Small intestine (tissue), 7 donors: Measurements from ENCODE around the gene PRKAR1B. TPM values are rescaled to one million over a fixed set of nuclear protein-coding genes. Genes with fewer than 3 reads are reported as not detected.

Experiments used
- DNase-seq, 2 donors: peaks; one replicate each; pipeline versions ENCODE4 v3.0.0 to v3.0.0-alpha.2; 2013
- FAIRE-seq: peaks from 2 replicates; lab custom pipeline; 2012; peaks lifted over from hg19 to GRCh38; lab: Jason Lieb, UNC
- H3K27ac ChIP-seq, 3 donors: one replicate each; pipeline ENCODE4 v1.5.1; 2013; ENCODE audit warnings: low read length in 2 of 3, mild to moderate bottlenecking in 2 of 3, control low read depth in 1 of 3, inconsistent platforms in 1 of 3, low read depth in 1 of 3, moderate library complexity in 1 of 3
- H3K27me3 ChIP-seq, 3 donors: one replicate each; pipeline ENCODE4 v1.6.1; 2013; ENCODE audit warnings: low read length in 3 of 3, inconsistent platforms in 1 of 3; ENCODE audit not compliant: control insufficient read depth in 3 of 3, insufficient read depth in 3 of 3
- H3K36me3 ChIP-seq, 3 donors: one replicate each; pipeline ENCODE4 v1.6.1; 2013; ENCODE audit warnings: low read length in 3 of 3, inconsistent platforms in 1 of 3, low read depth in 1 of 3, mild to moderate bottlenecking in 1 of 3, moderate library complexity in 1 of 3; ENCODE audit not compliant: control insufficient read depth in 3 of 3, insufficient read depth in 2 of 3
- H3K4me1 ChIP-seq, 3 donors: one replicate each; pipeline ENCODE4 v1.6.1; 2013; ENCODE audit warnings: low read length in 2 of 3, inconsistent platforms in 1 of 3, low read depth in 1 of 3, mild to moderate bottlenecking in 1 of 3, moderate library complexity in 1 of 3; ENCODE audit not compliant: control insufficient read depth in 3 of 3, insufficient read depth in 2 of 3
- H3K4me3 ChIP-seq, 3 donors: one replicate each; pipeline ENCODE4 v1.5.1; 2013; ENCODE audit warnings: low read length in 3 of 3, control low read depth in 1 of 3, inconsistent platforms in 1 of 3, low read depth in 1 of 3, mild to moderate bottlenecking in 1 of 3, moderate library complexity in 1 of 3
- H3K9me3 ChIP-seq, 2 donors: one replicate each; pipeline ENCODE4 v1.6.1; 2013; ENCODE audit warnings: low read depth in 1 of 2, low read length in 1 of 2; ENCODE audit not compliant: control insufficient read depth in 2 of 2, insufficient read depth in 1 of 2
- WGBS, 3 donors: extraction: QIAGEN DNeasy Blood & Tissue Kit; methylation state at CpG; one replicate each; pipeline ENCODE4 v1.1.7; 2013; 5-methylcytosine and 5-hydroxymethylcytosine counted together
- polyA plus RNA-seq, 4 donors: library from polyadenylated mRNA; stranded (reverse) in 3 of 4; unstranded in 1 of 4; fragments of 200-250 nt in 3 of 4; fragments of 120-200 nt in 1 of 4; gene quantifications; one replicate each; pipeline versions ENCODE4 v1.2.1 to v1.2.3, GENCODE V29; 2013
- donor health status: healthy with polysubstance abuse.
- donor health status: control.
- donor health status: control.
- donor health status: Bipolar disorder and iron deficiency.
- donor health status: healthy.

Gene PRKAR1B
- polyA plus RNA-seq, 4 donors: 9.5 to 32.3 (median 18.6) TPM

DNA sequence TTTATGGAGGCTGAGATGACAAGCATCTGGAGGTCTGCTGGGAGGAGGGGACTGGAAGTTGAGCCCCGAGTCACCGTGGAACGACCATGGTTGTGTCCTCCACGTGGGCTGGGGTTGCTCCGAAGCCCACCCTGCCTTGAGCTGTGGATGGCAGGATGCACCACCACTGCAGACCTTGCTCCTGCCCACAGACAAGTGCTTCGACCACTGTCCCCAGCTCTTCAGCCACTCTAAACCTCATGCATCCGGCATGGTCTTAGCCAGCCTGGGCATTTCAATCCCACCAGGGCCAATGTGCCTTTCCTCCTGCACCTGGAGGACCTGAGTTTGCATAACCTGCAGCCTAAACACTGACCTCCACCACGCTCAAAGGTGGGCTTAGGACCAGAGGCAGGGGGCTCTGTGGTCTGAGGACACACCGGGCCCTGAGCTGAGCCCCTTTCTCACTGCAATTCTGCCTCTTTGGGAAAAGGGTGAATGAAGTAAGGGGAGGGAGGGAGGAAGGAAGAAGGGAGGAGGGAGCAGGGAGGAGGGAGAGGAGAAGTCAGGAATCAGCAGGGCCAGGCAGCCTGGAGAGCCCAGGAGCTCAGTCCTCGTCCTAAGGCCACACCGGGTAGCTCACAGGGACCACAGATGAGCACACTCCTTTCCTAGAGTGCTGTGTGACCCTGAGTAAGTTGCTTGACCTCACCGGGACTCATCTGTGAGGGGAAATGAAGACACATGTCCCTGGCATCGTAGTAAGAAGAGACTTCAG, 45.4 kb downstream of the PRKAR1B start:
- no peaks in the 10 kb centered on the region for H3K27me3 ChIP-seq
- H3K36me3 ChIP-seq: peaks cover 0 to 66% (median 2%) of the 10 kb centered on the region in 3 donors
- no peak overlapping the region for H3K4me3 ChIP-seq
- H3K4me1 ChIP-seq: no peaks in the 10 kb centered on the region
- no peak overlapping the region for H3K27ac ChIP-seq
- H3K9me3 ChIP-seq: peaks cover 0 to 19% of the 10 kb centered on the region in 2 donors
- no peak for DNase-seq
- FAIRE-seq: no peak
- 94 to 96% (median 94%) methylated on average over 13 of the region's 13 CpGs for WGBS, 3 donors

DNA sequence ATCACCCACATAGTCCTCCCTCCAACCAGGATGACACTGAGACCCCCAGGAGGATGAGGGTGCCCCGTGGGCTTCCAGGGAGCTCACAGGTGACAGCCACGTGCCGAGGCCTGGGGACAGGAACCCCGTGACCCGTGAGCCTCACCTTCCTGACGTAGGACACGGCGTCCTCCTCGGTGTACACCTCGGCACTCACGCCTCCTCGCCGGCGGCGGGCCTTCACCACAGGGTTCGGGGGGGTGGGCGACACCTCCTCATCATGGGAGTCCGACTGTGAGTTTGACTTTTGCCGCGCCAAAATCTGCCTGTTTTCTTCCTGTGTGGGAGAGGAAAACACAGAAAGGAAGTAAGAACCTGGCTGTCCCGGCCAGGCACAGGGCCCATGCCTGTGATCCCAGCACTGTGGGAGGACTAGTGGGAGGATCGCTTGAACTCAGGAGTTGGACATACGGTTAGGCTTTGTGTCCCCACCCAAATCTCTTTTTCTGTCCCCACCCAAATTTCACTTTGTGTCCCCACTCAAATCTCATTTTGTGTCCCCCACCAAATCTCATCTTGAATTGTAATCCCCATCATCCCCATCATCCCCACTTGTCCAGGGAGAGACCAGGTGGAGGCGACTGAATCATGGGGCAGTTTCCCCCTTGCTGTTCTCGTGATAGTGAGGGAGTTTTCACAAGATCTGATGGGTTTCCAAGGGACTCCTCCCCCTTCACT, 46.5 kb downstream of the PRKAR1B start:
- no peak for FAIRE-seq
- H3K9me3 ChIP-seq: peaks cover 0 to 12% of the 10 kb centered on the region in 2 donors
- no peaks in the 10 kb centered on the region for H3K4me1 ChIP-seq
- 96 to 97% (median 97%) methylated on average over 25 of the region's 25 CpGs for WGBS, 3 donors
- peaks cover 0 to 78% (median 2%) of the 10 kb centered on the region in 3 donors for H3K36me3 ChIP-seq
- H3K4me3 ChIP-seq: no peak overlapping the region
- no peak overlapping the region for H3K27ac ChIP-seq
- no peak for DNase-seq
- no peaks in the 10 kb centered on the region for H3K27me3 ChIP-seq

DNA sequence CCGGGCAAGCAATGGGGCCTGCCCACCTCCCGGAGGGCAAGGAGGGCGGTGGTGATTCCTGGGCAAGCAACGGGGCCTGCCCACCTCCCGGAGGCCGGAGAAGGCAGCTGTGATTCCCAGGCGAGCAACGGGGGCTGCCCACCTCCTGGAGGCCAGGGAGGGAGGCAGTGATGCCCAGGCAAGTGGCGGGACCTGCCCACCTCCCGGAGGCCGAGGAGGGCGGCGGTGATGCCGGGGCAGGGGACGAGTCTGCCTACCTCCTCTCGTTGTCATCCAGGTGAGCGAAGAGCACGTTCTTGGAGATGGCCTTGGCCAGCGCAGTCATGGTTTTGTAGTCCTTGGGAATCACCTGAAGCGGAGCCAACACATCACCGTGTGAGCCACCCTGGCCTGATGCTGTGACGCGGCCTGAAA, 50.1 kb downstream of the PRKAR1B start:
- WGBS, 3 donors: 94 to 99% (median 95%) methylated on average over 14 to 23 of the region's 23 CpGs
- no peak for DNase-seq
- peaks cover 0 to 6% of the 10 kb centered on the region in 2 donors for H3K9me3 ChIP-seq
- no peaks in the 10 kb centered on the region for H3K4me1 ChIP-seq
- peaks cover 0 to 79% (median 0%) of the 10 kb centered on the region in 3 donors for H3K36me3 ChIP-seq
- H3K27me3 ChIP-seq: no peaks in the 10 kb centered on the region
- FAIRE-seq: no peak
- H3K27ac ChIP-seq: no peak overlapping the region
- H3K4me3 ChIP-seq: no peak overlapping the region

- H3K4me3 ChIP-seq: no peak overlapping the region
- no peaks in the 10 kb centered on the region for H3K27me3 ChIP-seq
- H3K9me3 ChIP-seq: peaks cover 0 to 6% of the 10 kb centered on the region in 2 donors
- FAIRE-seq (no peak), DNase-seq (no peak)
- peaks cover 0 to 79% (median 0%) of the 10 kb centered on the region in 3 donors for H3K36me3 ChIP-seq
- 94 to 98% (median 96%) methylated on average over 36 to 40 of the region's 40 CpGs for WGBS, 3 donors
- no peak overlapping the region for H3K27ac ChIP-seq
- H3K4me1 ChIP-seq: no peaks in the 10 kb centered on the region
These were observed 50.7 kb downstream of the PRKAR1B start for GRCh38 chr7:676246-676971.

- no peaks in the 10 kb centered on the region for H3K9me3 ChIP-seq
- DNase-seq (no peak), FAIRE-seq (no peak)
- H3K4me3 ChIP-seq: no peak overlapping the region
- peaks cover 0 to 84% (median 0%) of the 10 kb centered on the region in 3 donors for H3K36me3 ChIP-seq
- H3K27ac ChIP-seq: no peak overlapping the region
- WGBS, 3 donors: 94 to 97% (median 96%) methylated on average over 16 of the region's 16 CpGs
- no peaks in the 10 kb centered on the region for H3K4me1 ChIP-seq
- no peaks in the 10 kb centered on the region for H3K27me3 ChIP-seq
These were observed 52.3 kb downstream of the PRKAR1B start for GRCh38 chr7:674454-675410.

DNA sequence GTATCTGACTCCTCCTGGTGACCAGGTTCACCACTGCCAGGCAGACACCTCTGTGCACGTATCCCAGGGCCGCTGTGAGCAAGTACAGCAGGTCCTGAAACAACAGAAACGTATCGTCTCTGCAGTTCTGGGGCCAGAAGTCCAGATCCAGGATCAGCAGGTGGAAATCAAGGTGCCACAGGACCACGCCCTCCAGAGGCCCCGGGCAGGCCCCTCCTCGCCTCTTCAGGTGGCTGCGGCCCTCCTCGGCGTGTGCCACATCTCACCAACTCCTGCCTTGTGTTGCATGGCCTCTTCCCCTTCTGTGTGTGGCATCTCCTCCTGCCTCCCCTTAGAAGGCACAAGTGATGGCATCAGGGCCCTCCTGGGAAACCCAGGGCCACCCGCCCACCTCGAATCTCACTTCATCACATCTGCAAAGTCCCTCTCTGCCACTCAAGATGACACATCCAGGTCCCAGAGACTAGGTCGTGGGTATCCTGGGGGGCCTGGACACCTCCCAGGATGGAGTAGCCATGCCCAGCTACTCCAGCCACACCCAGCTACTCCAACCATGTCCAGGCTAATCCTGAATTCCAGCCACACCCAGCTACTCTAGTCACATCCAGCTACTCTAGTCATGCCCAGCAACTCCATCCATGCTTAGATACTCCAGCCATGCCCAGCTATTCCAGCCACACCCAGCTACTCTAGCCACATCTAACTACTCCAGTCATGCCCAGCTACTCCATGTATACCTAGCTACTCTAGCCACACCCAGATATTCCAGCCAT, 53.2 kb downstream of the PRKAR1B start:
- Histone ChIP-seq H3K27me3 (no peaks in the 10 kb centered on the region), H3K27ac (no peak overlapping the region), H3K36me3 (peaks cover 0 to 80% (median 0%) of the 10 kb centered on the region in 3 donors), H3K9me3 (peaks cover 0 to 4% of the 10 kb centered on the region in 2 donors), H3K4me1 (no peaks in the 10 kb centered on the region), H3K4me3 (no peak overlapping the region)
- FAIRE-seq (no peak), DNase-seq (no peak)
- 84 to 89% (median 88%) methylated on average over 13 of the region's 13 CpGs for WGBS, 3 donors

DNA sequence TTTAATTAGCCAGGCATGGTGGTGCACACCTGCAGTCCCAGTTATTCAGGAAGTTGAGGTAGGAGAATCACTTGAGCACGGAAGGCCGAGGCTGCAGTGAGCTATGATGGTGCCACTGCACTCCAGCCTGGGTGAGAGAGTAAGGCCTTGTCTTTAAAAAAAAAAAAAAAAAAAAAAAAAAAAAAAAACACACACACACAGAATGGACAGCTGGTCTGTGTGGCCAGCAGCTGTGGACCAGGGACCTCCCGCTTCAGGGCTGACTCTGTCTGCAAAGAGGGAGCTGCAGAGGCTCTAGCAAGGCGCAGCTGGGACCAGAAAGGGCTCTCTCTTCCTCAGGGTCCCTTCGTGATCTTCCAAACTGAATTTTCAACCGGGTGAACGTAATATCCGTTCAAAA, 54.2 kb downstream of the PRKAR1B start:
- no peak overlapping the region for H3K27ac ChIP-seq
- no peak for FAIRE-seq

More for the DNA sequence above, 54.2 kb downstream of the PRKAR1B start:
- H3K4me1 ChIP-seq: no peaks in the 10 kb centered on the region
- no peak for DNase-seq
- 75 to 94% (median 92%) methylated on average over 8 of the region's 8 CpGs for WGBS, 3 donors
- H3K36me3 ChIP-seq: peaks cover 0 to 81% (median 0%) of the 10 kb centered on the region in 3 donors
- no peaks in the 10 kb centered on the region for H3K27me3 ChIP-seq
- H3K4me3 ChIP-seq: no peak overlapping the region
- peaks cover 0 to 5% of the 10 kb centered on the region in 2 donors for H3K9me3 ChIP-seq
